HL-60 (cell line): ENCODE data around the gene NLRP3.

Source experiments
- DNase-seq, 2 experiments: peaks; one replicate each; pipeline ENCODE4 v3.0.0-alpha.2; 2010 to 2020; ENCODE audit warnings: low read depth in 1 of 2, low spot score in 1 of 2
- H3K27ac ChIP-seq: fragments of 250-450 bp; sonication (Bioruptor Pico); replicated peaks from 2 replicates; pipeline ENCODE4 v1.5.1; 2020; ENCODE audit warnings: mild to moderate bottlenecking, moderate library complexity
- H3K27me3 ChIP-seq: fragments of 250-450 bp; sonication (Bioruptor Pico); 2 replicates; pipeline ENCODE4 v1.5.1; 2021; ENCODE audit warnings: mild to moderate bottlenecking, moderate library complexity; ENCODE audit not compliant: insufficient read depth, poor library complexity, severe bottlenecking
- H3K4me3 ChIP-seq: replicated peaks from 2 replicates; pipeline ENCODE4 v1.5.1; 2011; ENCODE audit warnings: mild to moderate bottlenecking, control low read depth, low read length; ENCODE audit not compliant: insufficient read depth
- GABPA ChIP-seq: IDR thresholded peaks from 2 replicates; pipeline ENCODE4 v1.6.1; 2012; ENCODE audit warnings: low read depth
- POLR2AphosphoS5 ChIP-seq: IDR thresholded peaks from 2 replicates; pipeline ENCODE4 v1.6.1; 2012; ENCODE audit warnings: low read depth
- REST ChIP-seq: IDR thresholded peaks from 2 replicates; pipeline ENCODE4 v1.6.1; 2012; ENCODE audit warnings: low read depth; ENCODE audit not compliant: insufficient replicate concordance
- SPI1 ChIP-seq: IDR thresholded peaks from 2 replicates; pipeline ENCODE4 v1.6.1; 2012; ENCODE audit warnings: low read depth, mild to moderate bottlenecking, borderline replicate concordance
- TF ChIP-seq, protein P1 (sequence below): IDR thresholded peaks from one replicate; pipeline ENCODE4 v1.5.1; 2011; ENCODE audit warnings: low read length, control low read depth, inconsistent platforms; ENCODE audit not compliant: insufficient read depth

NLRP3 gene

GRCh38 chr1:247429496-247429895 is 13.5 kb downstream of the NLRP3 start:
- no peak overlapping the region for H3K27ac ChIP-seq
- no peaks in the 10 kb centered on the region for H3K27me3 ChIP-seq
- H3K4me3 ChIP-seq, result no peak overlapping the region
- no peak for TF ChIP-seq POLR2AphosphoS5
- no peak for TF ChIP-seq GABPA
- TF ChIP-seq, protein P1, sequence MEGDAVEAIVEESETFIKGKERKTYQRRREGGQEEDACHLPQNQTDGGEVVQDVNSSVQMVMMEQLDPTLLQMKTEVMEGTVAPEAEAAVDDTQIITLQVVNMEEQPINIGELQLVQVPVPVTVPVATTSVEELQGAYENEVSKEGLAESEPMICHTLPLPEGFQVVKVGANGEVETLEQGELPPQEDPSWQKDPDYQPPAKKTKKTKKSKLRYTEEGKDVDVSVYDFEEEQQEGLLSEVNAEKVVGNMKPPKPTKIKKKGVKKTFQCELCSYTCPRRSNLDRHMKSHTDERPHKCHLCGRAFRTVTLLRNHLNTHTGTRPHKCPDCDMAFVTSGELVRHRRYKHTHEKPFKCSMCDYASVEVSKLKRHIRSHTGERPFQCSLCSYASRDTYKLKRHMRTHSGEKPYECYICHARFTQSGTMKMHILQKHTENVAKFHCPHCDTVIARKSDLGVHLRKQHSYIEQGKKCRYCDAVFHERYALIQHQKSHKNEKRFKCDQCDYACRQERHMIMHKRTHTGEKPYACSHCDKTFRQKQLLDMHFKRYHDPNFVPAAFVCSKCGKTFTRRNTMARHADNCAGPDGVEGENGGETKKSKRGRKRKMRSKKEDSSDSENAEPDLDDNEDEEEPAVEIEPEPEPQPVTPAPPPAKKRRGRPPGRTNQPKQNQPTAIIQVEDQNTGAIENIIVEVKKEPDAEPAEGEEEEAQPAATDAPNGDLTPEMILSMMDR, result no peak
- TF ChIP-seq REST, result no peak
- TF ChIP-seq SPI1, result no peak
- no peak for DNase-seq

DNA sequence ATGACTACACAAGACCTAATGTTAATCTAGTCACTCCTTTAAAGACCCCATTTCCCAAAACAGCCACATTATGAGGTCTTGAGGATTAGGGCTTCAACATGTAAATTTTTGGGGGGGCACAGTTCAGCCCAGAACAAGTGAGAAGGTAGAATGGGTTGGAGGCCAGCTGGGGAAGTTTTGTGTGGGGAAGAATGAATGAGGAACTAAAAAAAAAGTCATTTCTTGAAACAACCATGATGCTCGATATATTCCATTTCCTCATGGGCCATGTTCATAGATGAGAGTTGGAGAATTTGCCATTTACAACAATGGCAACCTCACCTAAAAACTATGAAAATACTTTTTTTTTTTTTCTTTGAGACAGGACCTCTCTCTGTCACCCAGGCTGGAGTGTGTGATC is 14.5 kb downstream of the NLRP3 start:
- TF ChIP-seq SPI1, result no peak; the same call in 1 of the 2 replicates
- no peak for TF ChIP-seq GABPA
- TF ChIP-seq POLR2AphosphoS5, result no peak
- TF ChIP-seq REST, result no peak
- TF ChIP-seq, protein P1, result no peak
- no peaks in the 10 kb centered on the region for H3K27me3 ChIP-seq
- DNase-seq, result peak in 1 of 2 experiments; percentile 23
- no peak overlapping the region for H3K27ac ChIP-seq
- H3K4me3 ChIP-seq, result no peak overlapping the region

DNA sequence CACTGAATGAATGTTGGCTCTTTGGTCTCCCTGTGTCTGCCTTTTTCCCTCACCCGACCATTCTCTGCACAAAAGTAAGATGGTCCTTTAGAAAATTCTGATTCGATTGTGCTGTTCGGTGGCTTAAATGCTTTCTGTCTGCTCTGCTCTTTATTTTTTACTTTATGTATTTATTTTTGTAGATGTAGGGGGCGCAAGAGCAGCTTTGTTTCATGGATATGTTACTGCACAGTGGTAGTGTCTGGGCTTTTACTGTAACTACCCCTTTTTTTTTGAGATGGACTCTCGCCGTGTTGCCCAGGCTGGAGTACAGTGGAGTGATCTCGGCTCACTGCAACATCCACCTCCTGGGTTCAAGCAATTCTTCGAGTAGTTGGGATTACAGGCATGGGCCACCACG is 15.7 kb downstream of the NLRP3 start:
- Histone ChIP-seq H3K27me3 (no peaks in the 10 kb centered on the region), H3K4me3 (no peak overlapping the region), H3K27ac (no peak overlapping the region)
- no peak for DNase-seq
- no peak for TF ChIP-seq GABPA
- TF ChIP-seq SPI1, result no peak
- no peak for TF ChIP-seq REST
- no peak for TF ChIP-seq POLR2AphosphoS5
- TF ChIP-seq, protein P1, result no peak
